ENCODE results near the gene COL4A2.

COL4A2 gene

GRCh38 chr13:110491869-110492678 is 185.0 kb downstream of the COL4A2 start:
- Histone ChIP-seq H3K9me2 (replicated peaks; ENCODE audit: insufficient read depth, low read length) (no peaks in the 10 kb centered on the region), H3K79me2 (ENCODE audit: low read length) (no peaks in the 10 kb centered on the region), H3K9ac (ENCODE audit: low read length) (no peak overlapping the region), H3K9me3 (replicated peaks; ENCODE audit: insufficient read depth, low read length) (no peaks in the 10 kb centered on the region), H3K4me3 (ENCODE audit: low read length) (no peak overlapping the region), H3K36me3 (replicated peaks; ENCODE audit: insufficient read depth, low read length) (no peaks in the 10 kb centered on the region), H3K4me2 (ENCODE audit: low read depth, low read length) (no peak overlapping the region), H3F3A (ENCODE audit: insufficient read depth, low read length) (no peaks in the 10 kb centered on the region), H3K27ac (ENCODE audit: low read length) (no peak overlapping the region), H4K20me1 (ENCODE audit: insufficient read depth, low read length) (no peaks in the 10 kb centered on the region), H3K4me1 (ENCODE audit: low read length) (no peaks in the 10 kb centered on the region), H3K27me3 (replicated peaks; ENCODE audit: insufficient read depth, low read length) (no peaks in the 10 kb centered on the region), H2AFZ (ENCODE audit: low read length) (no peak overlapping the region)
- DNase-seq = no peak
- no peak for TF ChIP-seq EZH2phosphoT487 (IDR thresholded peaks at IDR 0.05; ENCODE audit: low read length)
- no peak for TF ChIP-seq CTCF (IDR thresholded peaks at IDR 0.05; ENCODE audit: low read length)
- no peak for TF ChIP-seq EZH2 (optimal IDR thresholded peaks at IDR 0.05; ENCODE audit: low read depth, low read length)

GRCh38 chr13:110492679-110493593 is 185.9 kb downstream of the COL4A2 start:
- no peaks in the 10 kb centered on the region for H4K20me1 ChIP-seq (ENCODE audit: insufficient read depth, low read length)
- no peaks in the 10 kb centered on the region for H3K27me3 ChIP-seq (replicated peaks; ENCODE audit: insufficient read depth, low read length)
- H3K9ac ChIP-seq (ENCODE audit: low read length) = no peak overlapping the region
- H3K36me3 ChIP-seq (replicated peaks; ENCODE audit: insufficient read depth, low read length) = no peaks in the 10 kb centered on the region
- TF ChIP-seq CTCF (IDR thresholded peaks at IDR 0.05; ENCODE audit: low read length) (no peak), EZH2 (optimal IDR thresholded peaks at IDR 0.05; ENCODE audit: low read depth, low read length) (no peak), EZH2phosphoT487 (IDR thresholded peaks at IDR 0.05; ENCODE audit: low read length) (no peak)
- no peak overlapping the region for H3K27ac ChIP-seq (ENCODE audit: low read length)
- H3K9me2 ChIP-seq (replicated peaks; ENCODE audit: insufficient read depth, low read length) = no peaks in the 10 kb centered on the region
- no peak for DNase-seq
- no peaks in the 10 kb centered on the region for H3F3A ChIP-seq (ENCODE audit: insufficient read depth, low read length)
- H2AFZ ChIP-seq (ENCODE audit: low read length) = no peak overlapping the region
- H3K4me2 ChIP-seq (ENCODE audit: low read depth, low read length) = no peak overlapping the region
- H3K79me2 ChIP-seq (ENCODE audit: low read length) = no peaks in the 10 kb centered on the region
- no peak overlapping the region for H3K4me3 ChIP-seq (ENCODE audit: low read length)
- H3K4me1 ChIP-seq (ENCODE audit: low read length) = no peaks in the 10 kb centered on the region
- no peaks in the 10 kb centered on the region for H3K9me3 ChIP-seq (replicated peaks; ENCODE audit: insufficient read depth, low read length)

- H3K9me2 ChIP-seq (replicated peaks; ENCODE audit: insufficient read depth, low read length) = no peaks in the 10 kb centered on the region
- H3K27me3 ChIP-seq (replicated peaks; ENCODE audit: insufficient read depth, low read length) = no peaks in the 10 kb centered on the region
- H3K9me3 ChIP-seq (replicated peaks; ENCODE audit: insufficient read depth, low read length) = no peaks in the 10 kb centered on the region
- H3K27ac ChIP-seq (ENCODE audit: low read length) = no peak overlapping the region
- no peak for DNase-seq
- H3K4me3 ChIP-seq (ENCODE audit: low read length) = no peak overlapping the region
- no peaks in the 10 kb centered on the region for H3K79me2 ChIP-seq (ENCODE audit: low read length)
- no peak overlapping the region for H3K4me2 ChIP-seq (ENCODE audit: low read depth, low read length)
- TF ChIP-seq EZH2 (optimal IDR thresholded peaks at IDR 0.05; ENCODE audit: low read depth, low read length) (no peak), CTCF (IDR thresholded peaks at IDR 0.05; ENCODE audit: low read length) (no peak), EZH2phosphoT487 (IDR thresholded peaks at IDR 0.05; ENCODE audit: low read length) (no peak)
- no peak overlapping the region for H2AFZ ChIP-seq (ENCODE audit: low read length)
- H3K9ac ChIP-seq (ENCODE audit: low read length) = no peak overlapping the region
- H3F3A ChIP-seq (ENCODE audit: insufficient read depth, low read length) = no peaks in the 10 kb centered on the region
- no peaks in the 10 kb centered on the region for H3K4me1 ChIP-seq (ENCODE audit: low read length)
- no peaks in the 10 kb centered on the region for H4K20me1 ChIP-seq (ENCODE audit: insufficient read depth, low read length)
- no peaks in the 10 kb centered on the region for H3K36me3 ChIP-seq (replicated peaks; ENCODE audit: insufficient read depth, low read length)
Measured at GRCh38 chr13:110493613-110494012, 186.5 kb downstream of the COL4A2 start.

All from MM.1S (cell line).